Thymus (tissue), 11 donors: ENCODE results near the gene UBAP2L. TPM values are rescaled to one million over a fixed set of nuclear protein-coding genes. Genes with fewer than 3 reads are reported as not detected.
A peak's percentile ranks its signal among the peaks of the same experiment; 100 is the strongest.

Source experiments
- DNase-seq, 9 donors: peaks; one replicate each; pipeline ENCODE4 v3.0.0-alpha.2; 2013; ENCODE audit warnings: low spot score in 9 of 9, low read depth in 6 of 9, missing footprints in 1 of 9
- H3K27ac ChIP-seq, 2 donors: one replicate each; pipeline ENCODE4 v1.5.1; 2013; ENCODE audit warnings: control low read depth in 1 of 2, low read depth in 1 of 2, low read length in 1 of 2, mild to moderate bottlenecking in 1 of 2, moderate library complexity in 1 of 2
- H3K27me3 ChIP-seq, 2 donors: one replicate each; pipeline ENCODE4 v1.5.1; 2013; ENCODE audit warnings: low read length in 1 of 2; ENCODE audit not compliant: control insufficient read depth in 2 of 2, insufficient read depth in 1 of 2
- H3K36me3 ChIP-seq, 2 donors: one replicate each; pipeline ENCODE4 v1.5.1; 2013; ENCODE audit warnings: low read length in 1 of 2, mild to moderate bottlenecking in 1 of 2, moderate library complexity in 1 of 2; ENCODE audit not compliant: control insufficient read depth in 2 of 2, insufficient read depth in 2 of 2
- H3K4me1 ChIP-seq, 2 donors: one replicate each; pipeline ENCODE4 v1.5.1; 2013; ENCODE audit warnings: low read length in 2 of 2; ENCODE audit not compliant: control insufficient read depth in 2 of 2, insufficient read depth in 2 of 2
- H3K4me3 ChIP-seq, 2 donors: one replicate each; pipeline ENCODE4 v1.5.1; 2013; ENCODE audit warnings: low read length in 2 of 2, control low read depth in 1 of 2, mild to moderate bottlenecking in 1 of 2
- H3K9me3 ChIP-seq, 2 donors: one replicate each; pipeline ENCODE4 v1.5.1; 2013; ENCODE audit warnings: low read length in 1 of 2, mild to moderate bottlenecking in 1 of 2; ENCODE audit not compliant: control insufficient read depth in 2 of 2, insufficient read depth in 1 of 2
- WGBS: extraction: QIAGEN DNeasy Blood & Tissue Kit; methylation state at CpG from one replicate; pipeline ENCODE4 v1.1.7; 2013; 5-methylcytosine and 5-hydroxymethylcytosine counted together
- polyA plus RNA-seq: library from polyadenylated mRNA; stranded (reverse); fragments of 200-250 nt; gene quantifications from one replicate; pipeline ENCODE4 v1.2.3, GENCODE V29; 2013
- total RNA-seq: library from RNA; stranded (reverse); fragments of 120-200 nt; gene quantifications from one replicate; pipeline ENCODE4 v1.2.4, GENCODE V29; 2013
- donor health status: healthy.

Gene UBAP2L
- total and polyA plus RNA-seq, 2 donors: 30.5 to 50.1 TPM

DNA sequence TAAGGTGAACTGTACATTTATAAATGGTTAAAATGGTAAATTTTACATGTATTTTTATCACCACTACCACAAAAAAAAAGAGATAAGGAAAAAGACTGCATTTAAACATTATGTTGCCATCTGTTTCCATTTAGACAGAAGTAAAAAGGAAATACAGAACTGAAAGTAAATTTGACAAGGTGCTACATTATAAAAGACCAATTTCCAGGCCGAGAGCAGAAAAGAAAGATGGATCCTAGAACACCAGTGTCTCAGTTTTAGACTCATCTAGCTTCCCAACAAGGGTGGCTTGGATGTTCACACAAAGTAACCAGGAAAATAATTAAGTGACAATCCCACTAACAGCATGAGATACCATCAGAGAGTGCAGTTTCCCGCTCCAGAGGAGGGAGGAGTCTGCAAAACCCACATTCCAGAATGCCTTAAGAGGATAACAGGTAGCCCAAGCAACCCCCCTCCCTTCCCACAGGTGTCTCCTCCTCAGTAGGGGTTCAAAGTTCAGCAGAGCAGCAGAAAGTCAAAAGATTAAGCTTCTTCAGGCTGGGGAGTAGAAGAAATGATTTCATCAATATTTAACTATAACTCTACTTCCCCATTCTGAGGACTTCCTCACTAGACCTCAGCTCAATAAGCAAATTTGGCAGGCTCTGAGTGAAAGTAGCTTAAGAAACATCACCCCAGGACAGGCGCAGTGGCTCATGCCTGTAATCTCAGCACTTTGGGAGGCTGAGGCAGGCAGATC lies 40.6 kb upstream of the UBAP2L start:
- WGBS: 68% methylated on average over 3 of the region's 3 CpGs
- H3K27me3 ChIP-seq: no peaks in the 10 kb centered on the region
- peaks cover 40 to 59% of the 10 kb centered on the region in 2 donors for H3K4me1 ChIP-seq
- DNase-seq: no peak
- peak overlapping the region; percentile 13 to 46 for H3K27ac ChIP-seq
- peaks cover 0 to 4% of the 10 kb centered on the region in 2 donors for H3K9me3 ChIP-seq
- H3K36me3 ChIP-seq: peaks cover 22 to 40% of the 10 kb centered on the region in 2 donors
- peak overlapping the region; percentile 17 to 19 for H3K4me3 ChIP-seq

- H3K4me3 ChIP-seq: peak overlapping the region; percentile 62 to 94
- peaks cover 0 to 4% of the 10 kb centered on the region in 2 donors for H3K9me3 ChIP-seq
- peaks cover 40 to 53% of the 10 kb centered on the region in 2 donors for H3K4me1 ChIP-seq
- H3K27me3 ChIP-seq: no peaks in the 10 kb centered on the region
- peak overlapping the region; percentile 91 to 93 for H3K27ac ChIP-seq
- under 1% methylated on average over 6 of the region's 6 CpGs for WGBS
- DNase-seq: no peak
- H3K36me3 ChIP-seq: peaks cover 10 to 24% of the 10 kb centered on the region in 2 donors
Observed at GRCh38 chr1:154181944-154182343, 38.8 kb upstream of the UBAP2L start.

DNA sequence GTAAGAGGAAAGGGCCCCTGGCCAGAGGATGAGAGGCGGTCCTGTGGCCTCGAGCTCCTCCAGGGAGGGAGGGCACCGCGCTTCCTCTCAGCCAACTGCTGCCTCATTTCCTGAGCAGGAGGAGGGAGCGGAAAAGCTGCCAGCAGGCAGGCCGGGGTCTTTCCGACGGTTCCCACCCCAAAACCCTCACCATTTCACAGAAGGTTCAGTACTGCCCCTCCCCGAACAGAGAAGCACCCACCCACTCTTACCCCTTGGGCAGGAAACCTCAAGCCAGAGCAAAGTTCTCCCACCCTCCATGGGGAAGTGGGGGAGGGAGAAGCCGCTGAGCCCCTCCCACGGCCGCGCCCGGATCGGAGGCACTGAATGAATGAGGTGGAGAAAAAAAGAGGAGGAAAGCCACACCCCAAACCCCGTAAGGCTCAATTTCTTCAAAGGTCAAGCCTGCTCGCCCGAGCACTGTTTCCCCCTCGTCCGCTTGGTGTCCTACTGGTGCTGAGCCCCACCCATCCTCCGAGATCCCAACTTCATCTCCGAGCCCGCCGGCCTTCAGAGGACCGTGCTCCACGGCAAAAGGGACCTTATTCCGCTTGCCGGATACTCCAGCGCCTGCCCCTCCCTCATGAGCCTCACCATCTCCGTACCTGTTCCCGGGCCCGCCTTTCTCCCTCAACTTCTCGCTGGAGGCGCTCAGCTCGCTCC lies 38.3 kb upstream of the UBAP2L start:
- Histone ChIP-seq H3K27me3 (no peaks in the 10 kb centered on the region), H3K4me3 (peak overlapping the region; percentile 62 to 94), H3K27ac (peak overlapping the region; percentile 91 to 93), H3K36me3 (peaks cover 7 to 19% of the 10 kb centered on the region in 2 donors), H3K4me1 (peaks cover 36 to 47% of the 10 kb centered on the region in 2 donors), H3K9me3 (peaks cover 0 to 4% of the 10 kb centered on the region in 2 donors)
- peak; percentile 40 to 87 (median 66) for DNase-seq
- WGBS: under 1% methylated on average over 35 of the region's 35 CpGs

- Histone ChIP-seq H3K27ac (peak overlapping the region; percentile 91 to 93), H3K27me3 (no peaks in the 10 kb centered on the region), H3K4me1 (peaks cover 28 to 41% of the 10 kb centered on the region in 2 donors), H3K4me3 (peak overlapping the region; percentile 62 to 94), H3K9me3 (peaks cover 0 to 4% of the 10 kb centered on the region in 2 donors), H3K36me3 (peaks cover 6 to 14% of the 10 kb centered on the region in 2 donors)
- 6% methylated on average over 39 of the region's 41 CpGs for WGBS
- DNase-seq: peak; percentile 82 to 95 (median 89)
Observed at GRCh38 chr1:154183046-154183915, 37.5 kb upstream of the UBAP2L start.

DNA sequence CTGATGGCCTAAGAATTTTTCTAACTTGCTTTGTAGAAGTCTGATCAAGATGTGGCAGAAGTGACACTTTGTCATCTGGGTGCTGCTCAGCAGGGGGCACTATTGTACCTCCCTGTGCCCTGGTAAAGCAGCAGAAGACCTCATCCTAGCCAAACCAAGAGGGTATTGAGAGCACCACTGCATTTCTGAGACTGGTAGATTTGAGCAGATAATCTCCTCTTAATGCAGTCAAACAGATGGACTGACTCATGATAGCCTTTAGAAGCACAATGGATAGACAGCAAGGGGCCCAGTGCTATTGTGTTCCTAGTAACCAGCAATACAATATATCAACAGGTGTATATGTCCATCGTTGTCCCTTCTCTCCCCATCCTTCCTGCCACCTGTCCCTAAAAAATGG lies 34.6 kb upstream of the UBAP2L start:
- 85% methylated on average over 1 of the region's 1 CpG for WGBS
- H3K4me1 ChIP-seq: peaks cover 4 to 16% of the 10 kb centered on the region in 2 donors
- peak in 8 of 9 donors; percentile 26 to 69 (median 44) for DNase-seq
- H3K27me3 ChIP-seq: peaks cover 0 to under 1% of the 10 kb centered on the region in 2 donors
- no peak overlapping the region for H3K27ac ChIP-seq
- H3K36me3 ChIP-seq: no peaks in the 10 kb centered on the region
- H3K4me3 ChIP-seq: no peak overlapping the region
- H3K9me3 ChIP-seq: peaks cover 0 to 4% of the 10 kb centered on the region in 2 donors

DNA sequence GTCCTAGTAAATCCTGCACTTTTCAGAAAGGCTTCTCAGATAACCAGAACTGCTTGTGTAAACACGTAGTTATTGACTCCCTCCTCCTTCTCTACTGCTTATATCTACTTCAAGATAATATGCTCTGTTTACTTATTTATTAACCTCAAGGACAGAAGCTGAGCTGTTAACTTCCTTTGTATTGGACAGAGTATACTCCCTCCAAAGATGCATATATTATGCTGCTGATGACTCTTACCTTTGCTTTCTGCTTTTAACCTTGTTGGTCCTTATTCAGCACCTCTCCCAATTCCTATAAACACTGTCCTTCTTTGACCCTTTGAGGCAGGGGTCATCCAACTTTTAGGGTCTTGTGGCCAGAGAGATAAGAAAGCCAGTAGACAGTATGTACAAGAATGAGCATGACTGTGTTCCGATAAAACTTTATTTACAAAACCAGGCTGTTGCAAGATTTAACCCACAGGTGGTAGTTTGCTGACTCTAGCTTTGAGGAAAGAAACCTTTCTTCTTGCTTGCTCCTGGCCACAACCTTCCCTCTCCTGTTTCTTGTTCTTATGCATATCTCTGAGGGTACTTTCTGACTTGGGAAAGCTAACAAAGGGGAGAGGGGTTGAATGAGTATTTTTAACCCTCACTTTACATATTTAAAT lies 33.8 kb upstream of the UBAP2L start:
- H3K27ac ChIP-seq: no peak overlapping the region
- H3K9me3 ChIP-seq: peaks cover 0 to 4% of the 10 kb centered on the region in 2 donors
- H3K4me1 ChIP-seq: peaks cover 2 to 8% of the 10 kb centered on the region in 2 donors
- H3K27me3 ChIP-seq: peaks cover 0 to 6% of the 10 kb centered on the region in 2 donors
- 79% methylated on average over 2 of the region's 2 CpGs for WGBS
- no peak overlapping the region for H3K4me3 ChIP-seq
- no peak for DNase-seq
- H3K36me3 ChIP-seq: no peaks in the 10 kb centered on the region

- no peak overlapping the region for H3K27ac ChIP-seq
- H3K4me1 ChIP-seq: no peaks in the 10 kb centered on the region
- peaks cover 0 to 20% of the 10 kb centered on the region in 2 donors for H3K27me3 ChIP-seq
- no peak for DNase-seq
- no peak overlapping the region for H3K4me3 ChIP-seq
- no peaks in the 10 kb centered on the region for H3K9me3 ChIP-seq
- H3K36me3 ChIP-seq: no peaks in the 10 kb centered on the region
- 87% methylated on average over 1 of the region's 1 CpG for WGBS
Observed at GRCh38 chr1:154190550-154190949, 30.2 kb upstream of the UBAP2L start.

DNA sequence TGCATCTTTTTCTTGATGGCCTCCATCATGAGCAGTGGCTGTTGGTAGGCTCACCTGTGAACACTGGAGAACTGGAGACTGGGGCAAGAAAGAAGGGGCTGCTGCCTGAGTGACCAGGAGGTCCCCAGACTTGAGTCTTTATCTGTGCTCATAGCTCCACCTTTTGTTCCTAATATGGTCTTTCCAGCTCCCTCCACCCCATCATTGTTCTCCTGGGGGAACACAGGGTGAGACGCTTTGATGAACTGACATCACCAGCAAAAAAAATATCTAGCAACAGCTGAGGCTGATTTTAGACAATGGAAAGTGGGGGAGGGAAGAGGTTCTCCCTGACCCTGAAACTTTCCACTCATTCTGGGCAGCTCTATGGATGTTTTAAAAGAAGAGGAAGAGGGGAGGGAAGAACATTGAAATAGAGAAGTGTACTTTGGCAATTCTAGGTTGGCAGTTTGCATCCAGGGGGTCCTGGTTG lies 28.7 kb upstream of the UBAP2L start, which contains the start of gene TPM3:
Gene TPM3, minus strand, starts transcription at position 111 of the 472 bp plus-strand sequence. Its CDS starts 82 bp downstream, at position 29.
- no peak for DNase-seq
- H3K36me3 ChIP-seq: no peaks in the 10 kb centered on the region
- H3K9me3 ChIP-seq: no peaks in the 10 kb centered on the region
- no peak within 1 kb of the TSS for H3K27ac ChIP-seq
- no peaks in the 10 kb centered on the region for H3K4me1 ChIP-seq
- H3K27me3 ChIP-seq: peaks cover 0 to 20% of the 10 kb centered on the region in 2 donors
- WGBS: 56% methylated on average over 1 of the region's 1 CpG
- H3K4me3 ChIP-seq: no peak within 1 kb of the TSS
